ENCODE data around the gene SHMT1.
"Not testable (repeated sequence)": the region's sequence is repeated elsewhere in the genome, so short reads cannot be mapped to it uniquely, and the experiment has no call there.

The SHMT1 gene

DNA sequence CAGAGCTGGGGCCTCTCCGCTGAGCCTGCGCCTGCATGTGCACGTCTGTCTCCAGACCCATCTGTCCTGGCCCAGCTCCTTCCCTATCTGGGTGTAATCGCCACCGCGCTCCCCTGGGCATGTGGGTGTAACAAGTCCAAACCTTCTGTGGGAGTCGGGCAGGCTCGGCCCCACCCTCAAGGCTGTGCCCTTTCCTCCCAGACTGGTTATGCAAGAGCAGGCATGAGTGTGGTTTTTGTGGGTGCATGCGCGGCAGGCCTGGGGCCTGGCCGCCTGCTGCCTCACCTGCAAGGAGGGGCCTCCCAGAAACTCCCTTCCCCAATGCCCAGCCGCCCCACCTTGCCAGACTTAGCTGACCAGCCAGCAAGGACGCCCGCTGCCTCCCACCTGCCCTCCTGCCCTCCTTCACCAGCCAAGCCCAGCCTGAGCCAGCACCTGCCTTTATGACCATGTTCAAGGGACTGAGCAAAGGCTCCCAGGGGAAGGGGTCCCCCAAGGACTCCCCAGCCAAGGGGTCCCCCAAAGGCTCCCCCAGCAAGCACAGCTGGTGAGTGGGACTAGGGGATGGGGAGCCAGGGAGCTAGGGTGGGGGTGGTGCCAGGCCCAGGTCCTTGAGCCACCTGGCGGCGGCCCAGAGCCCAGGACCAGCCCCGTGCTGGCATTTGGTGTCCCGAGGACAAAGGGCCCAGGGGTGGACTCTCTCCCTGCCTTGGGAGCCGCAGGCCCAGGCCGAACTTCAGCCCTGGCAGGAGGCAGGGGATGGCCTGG, 14.3 kb upstream of the SHMT1 start, which contains the start of gene EVPLL:
TSS of gene EVPLL (plus strand) at position 342 of the 768 bp plus-strand sequence. CDS start 3,160 bp downstream, outside the sequence.
- DNase-seq: no peak

DNA sequence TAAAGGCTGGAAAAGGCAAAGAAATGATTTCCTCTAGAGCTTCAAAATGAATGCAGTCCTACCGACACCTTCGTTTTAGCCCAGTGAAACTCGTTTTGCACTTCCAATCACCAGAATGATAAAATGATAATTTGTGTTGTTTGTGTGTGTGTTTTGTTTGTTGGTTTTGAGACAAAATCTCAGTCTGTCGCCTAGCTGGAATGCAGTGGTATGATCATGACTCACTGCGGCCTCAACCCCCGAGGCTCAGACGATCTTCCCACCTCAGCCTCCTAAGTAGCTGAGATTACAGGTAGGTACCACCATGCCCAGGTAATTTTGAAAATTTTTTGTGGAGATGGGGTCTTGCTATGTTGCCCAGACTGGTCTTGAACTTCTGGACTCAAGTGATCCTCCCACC, 10.9 kb upstream of the SHMT1 start:
- DNase-seq: no peak

- DNase-seq: not testable (repeated sequence)
Observed at GRCh38 chr17:18373181-18373580, 9.8 kb upstream of the SHMT1 start.

DNA sequence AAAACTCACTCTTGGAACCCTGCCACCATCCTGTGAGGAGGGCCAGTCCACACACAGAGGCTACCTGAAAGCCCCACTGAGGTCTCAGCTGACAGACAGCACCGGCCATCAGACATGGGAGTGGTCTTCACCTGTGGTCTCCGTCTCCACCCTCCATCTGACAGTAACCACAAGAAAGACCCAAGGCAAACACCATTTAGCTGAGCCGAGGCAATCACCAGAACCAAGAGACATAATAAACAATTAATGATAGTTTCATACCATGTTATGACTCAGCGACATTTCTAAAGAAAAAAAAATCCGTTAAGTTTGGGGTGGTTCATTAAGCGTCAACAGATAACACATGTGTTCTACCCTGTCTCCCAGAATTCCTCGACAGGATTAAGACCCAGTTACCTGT, 8.1 kb upstream of the SHMT1 start:
- DNase-seq: no peak

GRCh38 chr17:18370761-18371160, 7.4 kb upstream of the SHMT1 start:
- no peak for DNase-seq

DNA sequence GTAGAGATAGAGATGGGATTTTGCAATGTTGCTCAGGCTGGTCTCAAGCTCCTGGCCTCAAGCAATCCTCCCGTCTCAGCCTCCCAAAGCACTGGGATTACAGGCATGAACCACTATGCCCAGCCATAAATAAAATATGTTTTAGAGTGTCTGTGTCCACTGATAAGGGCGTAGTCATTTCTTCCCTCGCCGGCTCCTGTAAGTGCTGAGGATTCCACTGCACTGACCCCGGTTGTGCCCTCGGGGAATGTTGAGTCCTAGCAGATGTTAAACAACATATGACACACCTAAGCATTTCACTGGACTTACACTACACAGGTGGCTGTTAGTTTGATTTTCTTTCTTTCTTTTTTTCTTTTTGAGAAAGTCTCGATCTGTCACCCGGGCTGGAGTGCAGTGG, 5.6 kb upstream of the SHMT1 start:
- DNase-seq: no peak

- no peak for DNase-seq
Observed at GRCh38 chr17:18364166-18364565, 816 bp upstream of the SHMT1 start.

- no peak for DNase-seq
Observed at GRCh38 chr17:18362698-18363100, 651 bp downstream of the SHMT1 start.

DNA sequence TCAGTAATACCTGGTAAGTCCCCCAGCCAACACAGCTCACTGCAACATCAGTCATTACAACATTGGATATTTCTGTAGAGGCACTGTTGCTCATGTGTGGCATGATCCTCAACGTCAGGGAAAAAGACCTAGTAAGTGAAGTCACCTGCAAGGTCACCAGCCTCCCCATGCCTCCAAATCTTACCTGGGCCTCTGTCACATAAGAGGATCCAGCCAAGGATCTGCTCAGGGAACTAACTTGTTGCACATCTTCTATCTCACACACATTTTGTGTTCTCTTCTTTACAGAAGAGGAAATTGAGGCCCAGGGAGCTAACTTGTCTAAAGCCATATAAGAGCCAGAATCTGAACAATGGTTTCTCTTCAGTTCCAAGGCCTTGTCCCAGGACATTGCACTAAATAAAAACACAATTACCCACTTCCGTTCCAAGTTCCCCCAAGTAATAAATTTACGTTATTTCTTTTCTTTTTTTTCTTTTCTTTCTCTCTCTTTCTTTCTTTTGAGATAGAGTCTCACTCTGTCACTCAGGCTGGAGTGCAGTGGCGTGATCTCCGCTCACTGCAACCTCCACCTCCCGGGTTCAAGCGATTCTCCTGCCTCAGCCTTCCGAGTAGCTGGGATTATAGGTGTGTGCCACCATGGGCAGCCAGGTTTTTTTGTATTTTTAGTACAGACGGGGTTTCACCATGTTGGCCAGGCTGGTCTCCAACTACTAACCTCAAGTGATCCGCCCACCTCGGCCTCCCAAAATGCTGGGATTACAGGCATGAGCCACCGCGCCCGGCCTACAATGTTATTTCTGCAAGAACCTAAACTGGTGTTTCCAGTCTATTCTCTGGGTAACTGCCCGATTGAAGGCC, 1.3 kb downstream of the SHMT1 start:
- DNase-seq: no peak

GRCh38 chr17:18360518-18360917, 2.8 kb downstream of the SHMT1 start:
- DNase-seq: no peak

DNA sequence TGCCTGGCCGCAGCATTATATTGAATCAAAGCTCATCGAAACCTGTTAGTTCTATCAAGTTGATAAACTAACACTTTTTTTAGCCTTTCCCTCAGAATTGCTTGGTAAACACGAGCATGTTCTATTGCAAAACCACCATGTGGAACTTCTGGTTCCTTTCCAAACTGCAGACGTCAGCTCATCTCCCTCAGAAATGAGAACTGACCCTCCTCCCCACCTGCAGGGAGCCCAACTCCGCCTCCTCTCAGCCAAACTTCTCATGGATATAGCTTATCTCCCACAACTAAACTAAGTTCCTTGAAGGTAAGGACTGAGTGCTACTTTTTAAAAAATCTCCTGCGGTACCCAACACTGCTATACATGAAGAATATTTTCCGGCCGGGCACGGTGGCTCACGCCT, 6.7 kb downstream of the SHMT1 start:
- DNase-seq: no peak

DNA sequence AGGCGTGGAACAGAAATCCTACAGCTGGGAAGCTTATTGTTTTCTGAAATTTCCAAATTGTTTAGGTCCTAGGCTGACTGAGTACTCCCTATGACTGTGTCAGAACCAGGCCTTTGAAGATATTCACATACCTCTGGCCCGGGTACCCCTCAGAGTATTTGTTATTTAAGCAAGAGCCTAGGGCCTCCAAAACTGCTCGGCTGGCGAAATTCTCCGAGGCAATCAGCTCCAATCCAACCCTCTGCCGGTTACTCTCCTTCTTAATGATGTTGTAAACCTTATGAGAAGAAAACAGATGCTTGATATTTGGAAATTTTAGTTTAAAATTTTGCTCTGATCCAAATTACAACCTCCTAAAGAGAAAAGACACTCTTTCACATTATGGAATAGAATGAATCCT, 9.8 kb downstream of the SHMT1 start:
- no peak for DNase-seq

- DNase-seq: no peak
Observed at GRCh38 chr17:18344021-18344420, 19.3 kb downstream of the SHMT1 start.

DNA sequence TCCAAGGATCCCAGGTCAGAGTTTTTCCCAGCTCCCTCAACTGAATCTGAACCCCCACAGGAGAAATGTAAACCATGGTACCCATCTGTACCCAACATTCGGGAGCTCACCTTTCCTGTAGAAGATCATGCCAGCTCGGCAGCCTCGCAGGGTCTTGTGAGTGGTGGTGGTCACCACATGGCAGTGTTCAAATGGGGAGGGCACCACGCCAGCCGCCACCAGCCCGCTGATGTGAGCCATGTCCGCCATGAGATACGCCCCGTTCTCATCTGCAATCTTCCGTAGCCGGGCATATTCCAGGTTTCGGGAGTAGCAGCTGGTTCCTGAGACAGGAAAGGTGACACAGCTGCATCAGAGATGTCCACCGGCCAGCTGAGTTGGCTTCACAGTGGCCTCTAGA, 23.4 kb downstream of the SHMT1 start:
- no peak for DNase-seq

DNA sequence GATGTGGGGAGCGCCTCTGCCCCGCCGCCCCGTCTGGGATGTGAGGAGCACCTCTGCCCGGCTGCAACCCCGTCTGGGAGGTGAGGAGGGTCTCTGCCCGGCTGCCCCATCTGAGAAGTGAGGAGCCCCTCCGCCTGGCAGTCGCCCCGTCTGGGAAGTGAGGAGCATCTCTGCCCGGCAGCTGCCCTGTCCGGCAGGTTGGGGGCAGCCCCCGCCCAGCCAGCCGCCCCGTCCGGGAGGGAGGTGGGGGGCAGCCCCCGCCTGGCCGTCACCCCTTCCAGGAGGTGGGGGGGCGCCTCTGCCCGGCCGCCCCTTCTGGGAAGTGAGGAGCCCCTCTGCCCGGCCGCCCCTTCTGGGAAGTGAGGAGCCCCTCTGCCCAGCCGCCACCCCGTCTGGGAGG, 25.2 kb downstream of the SHMT1 start:
- not testable (repeated sequence) for DNase-seq

DNA sequence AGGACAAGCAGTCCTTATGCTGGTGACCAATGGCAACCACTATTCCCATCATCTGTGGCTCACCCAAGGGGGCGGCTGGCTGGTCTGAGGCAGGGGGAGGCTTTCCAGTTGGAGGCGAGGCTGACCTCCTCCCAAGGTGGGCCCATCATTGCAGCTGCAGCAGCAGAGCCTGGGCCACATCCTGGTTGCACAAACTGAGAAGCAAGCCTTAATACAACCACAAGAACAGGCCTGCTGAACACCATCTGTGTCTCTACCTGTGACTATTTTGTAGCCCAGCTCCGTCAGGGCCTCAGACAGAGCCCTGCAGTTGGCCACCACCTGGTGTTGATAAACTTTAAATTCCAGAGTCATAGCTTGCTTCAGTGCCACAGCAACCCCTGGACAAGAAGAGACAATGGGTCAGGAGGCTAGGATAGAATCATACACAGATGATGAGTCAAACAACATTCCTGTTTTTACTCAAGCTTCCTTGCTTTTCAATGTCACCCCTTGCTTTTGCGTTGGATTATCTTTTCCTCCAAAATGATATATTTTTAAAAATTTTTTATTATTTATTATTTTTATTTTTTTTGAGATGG, 30.4 kb downstream of the SHMT1 start:
- no peak for DNase-seq

DNA sequence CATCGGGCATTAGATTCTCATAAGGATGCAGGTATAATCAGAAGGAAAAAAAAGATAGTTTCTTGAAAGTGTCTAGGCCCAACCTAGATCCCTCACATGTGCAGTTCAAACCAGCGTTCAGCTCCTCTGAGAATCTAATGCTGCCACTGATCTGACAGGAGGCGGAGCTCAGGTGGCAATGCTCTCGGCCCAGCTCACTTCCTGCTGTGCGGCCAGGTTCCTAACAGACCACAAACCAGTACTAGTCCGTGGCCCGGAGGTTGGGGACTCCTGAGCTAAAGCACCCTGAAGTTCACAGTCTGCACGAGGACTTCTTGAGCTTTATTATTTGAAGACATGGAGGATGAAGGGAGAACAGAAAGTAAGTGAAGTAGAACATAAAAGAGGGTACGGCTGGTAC, 31.5 kb downstream of the SHMT1 start:
- DNase-seq: no peak

DNA sequence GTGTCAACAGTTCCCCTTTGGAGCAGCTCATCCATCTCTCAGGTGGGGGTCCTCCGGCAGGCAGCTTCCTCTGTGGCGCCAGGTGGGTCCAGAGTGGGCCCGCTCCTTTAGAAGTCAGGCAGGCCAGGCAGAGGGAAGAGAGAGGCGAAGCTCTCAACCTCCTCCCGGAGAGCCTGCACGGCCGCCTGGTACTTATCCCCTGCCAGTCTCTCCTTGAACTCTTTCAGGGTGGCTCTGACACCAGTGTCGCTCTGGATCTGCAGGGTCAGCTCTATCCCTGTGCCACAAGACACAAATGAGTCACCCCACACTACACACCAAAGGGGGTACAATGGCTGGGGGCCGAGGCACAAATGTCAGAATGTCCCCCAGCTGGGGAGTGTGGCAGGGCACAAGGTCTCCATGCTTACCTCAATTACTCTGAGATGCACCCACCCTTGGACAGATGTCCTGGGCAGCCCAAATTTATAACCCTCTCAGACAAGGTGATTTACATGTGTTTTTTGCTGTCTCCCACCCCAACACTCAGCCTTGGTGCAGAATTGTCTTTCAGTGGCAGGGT, 34.6 kb downstream of the SHMT1 start:
- no peak for DNase-seq

- no peak for DNase-seq
Observed at GRCh38 chr17:18327556-18327955, 35.8 kb downstream of the SHMT1 start.

DNA sequence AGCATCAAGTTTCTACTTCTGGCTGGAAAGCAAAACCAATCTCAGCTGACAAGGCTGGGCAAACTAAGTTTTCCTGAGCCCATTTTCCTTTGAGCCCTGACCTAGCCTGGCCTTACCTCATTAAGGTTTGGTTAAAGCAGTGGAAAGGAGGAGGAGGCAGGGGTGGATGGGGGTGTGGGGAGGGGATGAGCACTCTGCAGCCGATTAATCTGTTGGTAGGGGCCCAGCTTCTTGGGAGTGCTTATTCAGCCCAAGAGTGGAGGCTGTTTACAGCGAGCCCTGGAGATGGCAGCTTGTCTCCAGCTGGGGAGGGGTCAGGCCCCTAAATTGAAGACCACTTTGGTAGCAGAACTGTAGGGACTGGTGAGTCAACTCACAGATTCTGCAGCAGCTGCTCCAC, 36.3 kb downstream of the SHMT1 start:
- no peak for DNase-seq

DNA sequence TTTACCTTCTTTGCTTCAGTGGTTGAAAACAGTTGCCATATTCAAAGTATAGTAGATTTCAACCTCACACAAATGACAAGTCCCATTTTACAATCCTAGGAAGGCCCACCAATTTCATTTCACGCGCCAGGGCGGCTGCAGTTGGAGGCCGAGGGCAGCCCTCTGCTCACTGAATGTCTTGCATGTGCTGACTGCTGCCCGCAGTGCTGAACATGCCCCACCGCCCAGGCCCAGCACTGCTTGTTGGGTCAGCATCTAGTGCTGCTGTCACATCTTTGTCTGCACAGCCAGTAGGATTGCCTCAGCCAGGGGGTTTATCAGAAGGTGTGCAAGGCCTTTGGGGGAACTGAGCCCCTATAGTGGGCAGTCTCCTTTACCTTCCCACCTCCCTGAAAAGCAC, 36.8 kb downstream of the SHMT1 start:
- DNase-seq: no peak

DNA sequence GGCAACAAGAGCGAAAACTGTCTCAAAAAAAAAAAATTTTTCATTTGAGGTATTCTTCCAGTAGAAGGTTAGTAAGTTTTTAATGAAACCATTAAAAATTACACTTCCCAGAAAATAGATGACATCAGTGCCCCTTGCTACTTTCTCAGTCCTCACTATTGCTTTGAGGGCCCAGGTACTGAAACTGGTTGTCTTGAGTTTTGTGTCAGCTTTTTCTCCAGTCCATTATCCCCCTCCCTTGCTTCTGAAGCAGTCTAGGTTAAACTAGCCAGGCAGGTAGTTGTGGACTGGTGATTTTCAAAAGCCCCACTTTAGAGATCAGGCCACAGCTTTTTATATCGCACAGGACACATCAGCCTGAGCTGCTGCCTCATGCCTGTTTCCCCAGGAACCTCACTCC, 37.3 kb downstream of the SHMT1 start:
- DNase-seq: no peak
